Fibroblast of lung (primary cell): ENCODE measurements around the gene VAPB. TPM values are rescaled to one million over a fixed set of nuclear protein-coding genes. Genes with fewer than 3 reads are reported as not detected.

Experiments
- DNase-seq, 2 donors: peaks; one replicate each; pipeline versions ENCODE4 v3.0.0 to v3.0.0-alpha.2; 2010; ENCODE audit warnings: low read depth in 2 of 2
- H2AFZ ChIP-seq: 2 replicates; pipeline ENCODE4 v1.5.1; 2012; ENCODE audit warnings: low read length, control low read depth, inconsistent platforms
- H3K27ac ChIP-seq: 2 replicates; pipeline ENCODE4 v1.5.1; 2011; ENCODE audit warnings: low read length, control low read depth; ENCODE audit not compliant: insufficient read depth
- H3K27me3 ChIP-seq: 2 replicates; pipeline ENCODE4 v1.5.1; 2011; ENCODE audit warnings: mild to moderate bottlenecking, low read length; ENCODE audit not compliant: control insufficient read depth, insufficient read depth
- H3K36me3 ChIP-seq: 2 replicates; pipeline ENCODE4 v1.5.1; 2011; ENCODE audit warnings: low read length; ENCODE audit not compliant: control insufficient read depth, insufficient read depth
- H3K4me1 ChIP-seq: 2 replicates; pipeline ENCODE4 v1.5.1; 2011; ENCODE audit warnings: low read length; ENCODE audit not compliant: control insufficient read depth, insufficient read depth; ENCODE audit errors: extremely low read depth
- H3K4me2 ChIP-seq: 2 replicates; pipeline ENCODE4 v1.5.1; 2011; ENCODE audit warnings: low read length, control low read depth; ENCODE audit not compliant: insufficient read depth; ENCODE audit errors: extremely low read depth
- H3K4me3 ChIP-seq, 4 experiments: fragments of 200-600 bp in 1 of 4; sonication (generic) in 1 of 4; replicated peaks in 1 of 4; 2 replicates each; pipeline ENCODE4 v1.5.1; 2011 to 2016; ENCODE audit warnings: low read length in 4 of 4, low read depth in 3 of 4, mild to moderate bottlenecking in 3 of 4, control low read depth in 2 of 4, inconsistent platforms in 1 of 4, mixed read lengths in 1 of 4; ENCODE audit not compliant: insufficient read depth in 1 of 4; ENCODE audit errors: control extremely low read depth in 1 of 4
- H3K79me2 ChIP-seq: 2 replicates; pipeline ENCODE4 v1.5.1; 2012; ENCODE audit warnings: mild to moderate bottlenecking, low read length, inconsistent platforms; ENCODE audit not compliant: control insufficient read depth, insufficient read depth
- H3K9ac ChIP-seq: 2 replicates; pipeline ENCODE4 v1.5.1; 2011; ENCODE audit warnings: mild to moderate bottlenecking, low read length, control low read depth; ENCODE audit not compliant: insufficient read depth
- H3K9me3 ChIP-seq: 2 replicates; pipeline ENCODE4 v1.5.1; 2012; ENCODE audit warnings: low read depth, low read length; ENCODE audit not compliant: control insufficient read depth, insufficient read depth
- H4K20me1 ChIP-seq: 2 replicates; pipeline ENCODE4 v1.5.1; 2011; ENCODE audit warnings: low read length; ENCODE audit not compliant: control insufficient read depth, insufficient read depth; ENCODE audit errors: extremely low read depth
- EZH2 ChIP-seq: IDR thresholded peaks from 2 replicates; pipeline ENCODE4 v1.5.1; 2012; ENCODE audit warnings: low read length, control low read depth, mild to moderate bottlenecking; ENCODE audit errors: missing control alignments
- polyA plus RNA-seq, 2 donors: library from polyadenylated mRNA; depleted of rRNA in 1 of 2; stranded (reverse) in 1 of 2; unstranded in 1 of 2; fragments of >200 nt; gene quantifications; 2 replicates each; pipeline ENCODE4 v1.2.1, GENCODE V29; 2011 to 2012; ENCODE audit warnings: missing spikeins in 1 of 2
- total RNA-seq: library from RNA; depleted of rRNA; stranded (reverse); fragments of >200 nt; gene quantifications from 2 replicates; pipeline ENCODE4 v1.2.1, GENCODE V29; 2014
- TF ChIP-seq, protein P1 (sequence below), 2 donors: IDR thresholded peaks in 1 of 2; conservative IDR thresholded peaks in 1 of 2; 1 replicate in 1 of 2; 2 replicates in 1 of 2; pipeline ENCODE4 v1.5.1; 2011 to 2012; ENCODE audit warnings: low read length in 2 of 2, control low read depth in 1 of 2, inconsistent platforms in 1 of 2, low read depth in 1 of 2, mild to moderate bottlenecking in 1 of 2

VAPB gene
- total and polyA plus RNA-seq, 2 donors (not counting 1 experiment from before 2014, with no cell fraction given) = 13.0 to 43.7 TPM

- no peaks in the 10 kb centered on the region for H3K36me3 ChIP-seq
- no peaks in the 10 kb centered on the region for H3K79me2 ChIP-seq
- DNase-seq = peak; percentile 52 to 96
- no peaks in the 10 kb centered on the region for H3K27me3 ChIP-seq
- TF ChIP-seq, protein P1, sequence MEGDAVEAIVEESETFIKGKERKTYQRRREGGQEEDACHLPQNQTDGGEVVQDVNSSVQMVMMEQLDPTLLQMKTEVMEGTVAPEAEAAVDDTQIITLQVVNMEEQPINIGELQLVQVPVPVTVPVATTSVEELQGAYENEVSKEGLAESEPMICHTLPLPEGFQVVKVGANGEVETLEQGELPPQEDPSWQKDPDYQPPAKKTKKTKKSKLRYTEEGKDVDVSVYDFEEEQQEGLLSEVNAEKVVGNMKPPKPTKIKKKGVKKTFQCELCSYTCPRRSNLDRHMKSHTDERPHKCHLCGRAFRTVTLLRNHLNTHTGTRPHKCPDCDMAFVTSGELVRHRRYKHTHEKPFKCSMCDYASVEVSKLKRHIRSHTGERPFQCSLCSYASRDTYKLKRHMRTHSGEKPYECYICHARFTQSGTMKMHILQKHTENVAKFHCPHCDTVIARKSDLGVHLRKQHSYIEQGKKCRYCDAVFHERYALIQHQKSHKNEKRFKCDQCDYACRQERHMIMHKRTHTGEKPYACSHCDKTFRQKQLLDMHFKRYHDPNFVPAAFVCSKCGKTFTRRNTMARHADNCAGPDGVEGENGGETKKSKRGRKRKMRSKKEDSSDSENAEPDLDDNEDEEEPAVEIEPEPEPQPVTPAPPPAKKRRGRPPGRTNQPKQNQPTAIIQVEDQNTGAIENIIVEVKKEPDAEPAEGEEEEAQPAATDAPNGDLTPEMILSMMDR (conservative IDR thresholded peaks at IDR 0.05 in 1 of 2, IDR thresholded peaks at IDR 0.05 in 1 of 2; ENCODE audit: low read depth in 1 of 2, low read length in 2 of 2) = no peak
- TF ChIP-seq EZH2 = no peak
- no peak overlapping the region for H3K4me2 ChIP-seq
- H2AFZ ChIP-seq = no peak overlapping the region
- H3K9me3 ChIP-seq = no peaks in the 10 kb centered on the region
- no peak overlapping the region for H3K9ac ChIP-seq
- no peaks in the 10 kb centered on the region for H3K4me1 ChIP-seq
- no peaks in the 10 kb centered on the region for H4K20me1 ChIP-seq
- H3K27ac ChIP-seq = no peak overlapping the region
- no peak overlapping the region for H3K4me3 ChIP-seq
These were observed 68.2 kb downstream of the VAPB start for GRCh38 chr20:58457083-58457695.

GRCh38 chr20:58458342-58459057, 69.5 kb downstream of the VAPB start:
- H3K27ac ChIP-seq = no peak overlapping the region

DNA sequence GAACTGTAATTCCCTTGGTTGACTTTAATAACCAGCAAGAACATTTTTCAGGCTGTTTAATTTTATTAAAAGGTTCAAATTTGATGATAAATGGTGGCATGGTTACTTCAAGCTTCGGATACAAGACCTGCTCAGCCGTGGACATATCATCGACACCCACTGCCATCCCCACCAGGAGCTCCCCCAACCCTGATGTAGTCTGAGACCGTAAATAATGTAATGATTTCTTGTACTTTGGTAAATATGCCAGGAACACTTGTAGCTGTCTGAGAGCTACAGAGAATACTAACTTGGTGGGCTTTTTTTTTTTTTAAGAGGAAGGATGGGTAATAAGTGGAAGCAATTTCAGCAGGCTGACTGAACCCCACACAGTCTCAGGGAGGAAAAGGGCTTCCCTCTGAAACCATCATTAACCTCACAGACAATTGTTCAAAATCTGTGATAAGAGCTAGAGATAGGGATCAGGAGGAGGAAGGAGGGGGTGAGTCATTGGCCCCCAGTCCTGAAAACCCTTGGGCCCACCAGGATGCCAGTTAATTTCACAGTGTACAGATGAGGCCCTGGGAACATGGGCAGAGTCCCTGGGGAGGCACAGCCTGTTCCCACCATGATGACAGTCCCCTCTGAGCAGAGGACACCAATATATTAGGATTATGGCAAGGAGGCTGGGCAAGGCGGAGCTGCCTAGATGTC, 70.2 kb downstream of the VAPB start:
- H2AFZ ChIP-seq = no peak overlapping the region
- no peak for DNase-seq
- H3K79me2 ChIP-seq = no peaks in the 10 kb centered on the region
- no peaks in the 10 kb centered on the region for H3K4me1 ChIP-seq
- no peak overlapping the region for H3K4me2 ChIP-seq
- H3K9ac ChIP-seq = no peak overlapping the region
- H3K27ac ChIP-seq = no peak overlapping the region
- H3K4me3 ChIP-seq = no peak overlapping the region
- H3K36me3 ChIP-seq = no peaks in the 10 kb centered on the region
- no peaks in the 10 kb centered on the region for H4K20me1 ChIP-seq
- H3K27me3 ChIP-seq = no peaks in the 10 kb centered on the region
- H3K9me3 ChIP-seq = no peaks in the 10 kb centered on the region
- no peak for TF ChIP-seq EZH2
- TF ChIP-seq, protein P1 (conservative IDR thresholded peaks at IDR 0.05 in 1 of 2, IDR thresholded peaks at IDR 0.05 in 1 of 2; ENCODE audit: low read depth in 1 of 2, low read length in 2 of 2) = no peak

More at GRCh38 chr20:58458342-58459057, 69.5 kb downstream of the VAPB start:
- H3K4me1 ChIP-seq = no peaks in the 10 kb centered on the region
- H3K36me3 ChIP-seq = no peaks in the 10 kb centered on the region
- no peaks in the 10 kb centered on the region for H3K27me3 ChIP-seq
- no peak overlapping the region for H3K9ac ChIP-seq
- H3K4me2 ChIP-seq = no peak overlapping the region
- peak; percentile 19 to 56 for DNase-seq
- no peaks in the 10 kb centered on the region for H3K9me3 ChIP-seq
- H3K79me2 ChIP-seq = no peaks in the 10 kb centered on the region
- no peaks in the 10 kb centered on the region for H4K20me1 ChIP-seq
- TF ChIP-seq, protein P1 (conservative IDR thresholded peaks at IDR 0.05 in 1 of 2, IDR thresholded peaks at IDR 0.05 in 1 of 2; ENCODE audit: low read depth in 1 of 2, low read length in 2 of 2) = no peak
- no peak for TF ChIP-seq EZH2
- H3K4me3 ChIP-seq = no peak overlapping the region
- H2AFZ ChIP-seq = no peak overlapping the region
